HG03439 (cell line): Measurements from ENCODE around the gene TPGS1.

ENCODE experiments used
- ATAC-seq: cut with Tn5 transposase; IDR thresholded peaks from one replicate; pipeline ENCODE4 v1.9.1; 2021; ENCODE audit warnings: mild to moderate bottlenecking, moderate library complexity; ENCODE audit not compliant: unreplicated experiment

The TPGS1 gene, protein sequence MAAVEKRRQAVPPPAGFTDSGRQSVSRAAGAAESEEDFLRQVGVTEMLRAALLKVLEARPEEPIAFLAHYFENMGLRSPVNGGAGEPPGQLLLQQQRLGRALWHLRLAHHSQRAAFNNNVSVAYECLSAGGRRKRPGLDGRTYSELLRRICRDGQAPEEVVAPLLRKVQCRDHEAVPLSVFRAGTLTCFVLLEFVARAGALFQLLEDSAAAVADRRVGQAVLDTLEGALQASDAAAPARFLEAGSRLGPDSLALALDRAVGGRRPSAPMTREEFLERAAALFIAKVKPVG

DNA sequence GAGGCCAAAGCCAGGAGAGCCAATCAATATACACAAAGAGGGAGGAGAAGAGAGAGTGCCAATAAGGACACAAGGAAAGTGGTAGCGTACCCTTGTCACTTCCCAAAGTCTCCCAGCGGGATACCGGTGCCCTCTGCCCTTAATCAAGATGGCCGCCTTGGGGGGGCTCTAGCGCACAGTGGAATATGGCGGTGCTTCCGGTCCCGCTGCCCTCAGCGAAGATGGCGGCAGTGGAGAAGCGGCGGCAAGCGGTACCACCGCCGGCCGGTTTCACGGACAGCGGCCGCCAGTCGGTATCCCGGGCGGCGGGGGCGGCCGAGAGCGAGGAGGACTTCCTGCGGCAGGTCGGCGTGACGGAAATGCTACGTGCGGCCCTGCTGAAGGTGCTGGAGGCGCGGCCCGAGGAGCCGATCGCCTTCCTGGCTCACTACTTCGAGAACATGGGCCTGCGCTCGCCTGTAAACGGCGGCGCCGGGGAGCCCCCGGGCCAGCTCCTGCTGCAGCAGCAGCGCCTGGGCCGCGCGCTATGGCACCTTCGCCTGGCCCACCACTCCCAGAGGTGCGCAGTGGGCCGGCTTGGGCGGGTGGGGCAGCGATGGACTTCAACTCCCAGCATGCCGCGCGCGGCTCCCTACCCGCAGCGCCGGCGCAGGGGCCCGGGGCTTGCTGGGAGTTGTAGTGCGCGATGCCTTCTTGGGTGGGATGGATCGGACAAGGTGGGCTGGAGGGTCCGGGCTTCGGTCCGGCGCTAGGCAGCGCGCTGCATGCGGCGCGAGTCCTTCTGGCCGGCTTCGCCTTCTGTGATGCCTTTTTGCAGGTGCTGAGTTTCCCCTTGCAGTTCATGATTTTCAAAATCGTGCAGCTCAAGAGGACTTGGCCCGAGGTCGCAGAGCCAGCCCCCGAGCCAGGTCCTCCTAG is at the start of gene TPGS1:
TPGS1 (plus strand) TSS at position 212 of the 918 bp plus-strand sequence; CDS start at position 222, 10 bp downstream.
- peak; percentile 49 for ATAC-seq

DNA sequence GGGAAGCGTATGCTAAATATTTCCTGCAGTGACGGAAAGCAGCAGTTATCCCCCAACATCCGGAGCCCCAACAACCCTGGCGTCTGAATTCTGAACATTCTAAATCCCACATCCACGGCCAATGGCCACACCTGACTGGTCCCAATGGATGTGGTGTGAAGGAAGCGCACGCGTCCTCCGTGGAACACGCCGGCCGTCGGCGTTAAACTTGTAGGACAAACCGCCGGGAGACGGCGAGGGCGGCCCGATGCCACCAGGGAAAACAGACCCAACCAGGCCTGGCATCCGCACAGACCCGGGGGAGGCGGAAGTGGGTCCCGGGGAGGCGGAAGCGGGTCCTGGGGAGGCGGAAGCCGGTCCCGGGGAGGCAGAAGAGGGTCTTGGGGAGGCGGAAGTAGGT is 49.7 kb upstream of the TPGS1 start:
- ATAC-seq, result no peak

DNA sequence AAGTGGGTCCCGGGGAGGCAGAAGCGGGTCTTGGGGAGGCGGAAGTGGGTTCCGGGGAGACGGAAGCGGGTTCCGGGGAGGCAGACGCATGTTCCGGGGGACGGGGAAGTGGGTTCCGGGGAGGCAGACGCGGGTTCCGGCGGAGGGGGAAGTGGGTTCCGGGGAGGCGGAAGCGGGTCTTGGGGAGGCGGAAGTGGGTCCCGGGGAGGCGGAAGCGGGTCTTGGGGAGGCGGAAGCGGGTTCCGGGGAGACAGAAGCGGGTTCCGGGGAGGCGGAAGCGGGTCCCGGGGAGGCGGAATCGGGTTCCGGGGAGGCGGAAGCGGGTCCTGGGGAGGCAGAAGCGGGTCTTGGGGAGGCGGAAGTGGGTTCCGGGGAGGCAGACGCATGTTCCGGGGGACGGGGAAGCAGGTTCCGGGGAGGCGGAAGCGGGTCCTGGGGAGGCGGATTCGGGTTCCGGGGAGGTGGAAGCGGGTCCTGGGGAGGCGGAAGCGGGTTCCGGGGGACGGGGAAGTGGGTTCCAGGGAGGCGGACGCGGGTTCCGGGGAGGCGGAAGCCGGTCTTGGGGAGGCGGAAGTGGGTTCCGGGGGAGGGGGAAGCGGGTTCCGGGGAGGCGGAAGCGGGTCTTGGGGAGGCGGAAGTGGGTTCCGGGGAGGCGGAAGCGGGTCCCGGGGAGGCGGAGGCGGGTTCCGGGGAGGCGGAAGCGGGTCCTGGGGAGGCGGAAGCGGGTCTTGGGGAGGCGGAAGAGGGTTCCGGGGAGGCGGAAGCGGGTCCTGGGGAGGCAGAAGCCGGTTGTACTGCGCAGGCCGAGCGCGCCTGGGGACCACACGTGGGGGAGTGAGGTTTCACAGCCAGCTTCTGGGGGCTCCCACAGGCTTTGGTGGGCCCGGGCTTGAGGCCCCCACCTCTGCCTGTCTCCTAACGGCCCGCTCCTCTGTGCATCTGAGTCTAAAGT is 48.9 kb upstream of the TPGS1 start:
- ATAC-seq, result no peak

DNA sequence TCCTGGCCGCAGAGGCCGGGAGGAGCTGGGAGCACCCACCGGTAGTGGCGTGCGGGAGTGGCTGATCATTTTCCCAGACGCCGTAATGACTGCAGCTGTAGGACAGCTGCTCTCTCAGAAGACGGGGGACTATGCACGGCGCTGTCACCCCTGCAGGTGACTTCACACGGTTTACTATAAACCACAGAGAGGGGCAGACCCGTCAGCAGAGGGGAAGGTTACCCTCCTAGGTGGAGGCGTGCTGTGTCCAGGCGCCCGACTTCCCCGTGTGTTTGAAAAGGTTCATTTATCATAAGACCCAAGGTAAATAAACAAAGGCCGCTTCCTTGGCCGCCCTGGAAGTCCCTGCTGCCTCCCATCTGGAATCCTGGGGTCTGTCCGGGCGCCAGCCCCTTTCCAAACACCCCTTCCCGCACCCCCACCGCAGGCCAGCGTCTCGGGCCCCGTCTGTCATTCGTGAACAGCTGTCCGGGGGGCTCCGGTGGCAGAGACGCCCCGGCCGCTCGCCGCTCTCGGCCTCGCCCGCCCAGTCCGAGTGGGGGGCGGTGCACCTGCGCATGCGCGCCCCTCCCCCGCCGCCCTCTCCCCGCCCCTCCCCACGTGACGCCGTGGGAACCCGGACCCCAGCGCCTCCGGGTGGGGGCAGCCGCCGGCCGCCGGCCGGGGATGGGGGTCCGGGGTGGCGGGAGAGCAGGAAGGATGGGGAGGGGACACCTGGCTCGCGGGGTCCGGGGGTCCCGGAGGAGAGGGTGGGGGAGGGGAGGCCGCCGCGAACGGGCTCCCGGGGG is 47.4 kb upstream of the TPGS1 start:
- no peak for ATAC-seq

DNA sequence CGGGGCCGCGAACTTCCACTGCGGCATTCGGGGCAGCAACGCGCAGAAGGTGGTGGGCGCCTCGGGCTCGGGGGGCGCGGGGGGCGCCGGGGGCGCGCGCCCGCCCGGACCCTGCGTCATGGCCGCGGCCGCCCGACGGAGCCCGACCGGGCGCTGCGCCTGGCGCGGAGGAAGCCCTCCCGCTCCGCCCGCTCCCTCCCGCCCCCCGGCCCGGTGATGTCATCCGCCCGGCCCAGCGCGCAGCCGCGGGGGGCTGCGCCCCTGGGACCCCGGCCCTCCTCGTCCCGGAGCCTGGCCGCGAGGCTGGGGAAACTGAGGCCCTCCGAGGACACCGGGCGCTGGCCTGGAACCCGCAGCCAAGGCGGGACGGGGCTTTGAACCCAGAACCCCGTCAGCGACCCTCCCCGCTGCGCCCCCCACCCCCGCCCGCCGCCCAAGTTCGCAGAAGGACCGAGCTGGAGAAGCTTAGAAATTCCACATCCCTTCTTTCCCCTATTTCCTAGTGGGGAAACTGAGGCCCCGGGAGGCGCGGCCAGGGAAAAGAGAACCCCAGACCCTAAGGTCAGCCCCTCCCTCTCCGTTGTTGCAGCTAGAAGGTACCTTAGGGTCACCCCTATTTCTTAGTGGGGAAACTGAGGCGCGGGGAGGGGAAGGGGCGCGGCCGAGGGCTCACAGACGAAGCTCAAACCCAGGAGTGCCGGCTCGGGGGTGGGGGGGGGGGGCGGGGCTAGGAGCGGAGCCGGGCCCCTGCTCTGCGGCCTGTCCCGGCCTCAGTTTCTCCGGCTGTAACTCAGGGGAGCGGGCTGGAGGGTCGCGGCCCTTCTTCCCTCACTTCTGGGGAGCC is 46.2 kb upstream of the TPGS1 start, which contains the start of gene SHC2:
SHC2 (minus strand) TSS at position 157 of the 844 bp plus-strand sequence; CDS start at position 120, 37 bp downstream.
- ATAC-seq, result no peak

DNA sequence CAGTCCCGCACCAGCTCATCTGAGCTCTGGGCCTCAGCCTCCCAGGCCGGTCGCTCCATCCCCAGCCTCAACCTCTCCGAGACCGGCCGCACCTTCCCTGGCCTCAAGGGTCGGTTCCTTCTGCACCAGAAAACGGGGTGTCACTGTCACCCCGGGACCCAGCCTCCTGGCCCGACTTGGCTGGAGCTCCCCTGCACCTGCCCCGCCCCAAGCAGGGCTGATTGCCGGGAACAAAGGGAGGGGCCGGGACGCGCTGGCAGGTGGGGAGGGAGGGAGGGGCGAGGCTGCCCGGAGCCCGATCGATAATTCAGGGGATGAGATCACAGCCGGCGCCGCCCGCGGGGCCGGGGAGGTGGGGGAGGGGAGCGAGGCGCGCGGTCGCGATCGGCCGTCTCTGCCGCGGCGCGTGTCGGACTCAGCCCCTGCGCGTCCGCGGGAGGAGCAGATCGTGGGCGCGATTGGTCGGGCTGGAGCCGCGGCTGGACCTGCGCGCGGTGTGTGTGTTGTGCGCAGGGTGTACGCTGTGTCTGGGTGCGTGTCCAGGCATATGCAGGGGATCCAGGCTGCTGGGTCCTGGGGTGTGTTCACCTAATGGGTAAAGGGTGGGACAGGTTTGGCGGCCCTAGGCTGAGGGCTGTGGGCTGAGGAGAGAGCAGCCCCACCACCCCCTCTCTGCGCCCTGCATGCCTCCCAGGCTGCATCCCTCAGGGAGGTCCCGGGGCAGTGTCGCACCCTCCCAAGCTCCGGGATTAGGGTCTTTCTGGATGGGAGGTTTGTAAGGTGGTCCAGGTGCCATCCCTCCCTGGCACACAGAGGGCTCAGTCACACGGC is 45.4 kb upstream of the TPGS1 start:
- no peak for ATAC-seq

DNA sequence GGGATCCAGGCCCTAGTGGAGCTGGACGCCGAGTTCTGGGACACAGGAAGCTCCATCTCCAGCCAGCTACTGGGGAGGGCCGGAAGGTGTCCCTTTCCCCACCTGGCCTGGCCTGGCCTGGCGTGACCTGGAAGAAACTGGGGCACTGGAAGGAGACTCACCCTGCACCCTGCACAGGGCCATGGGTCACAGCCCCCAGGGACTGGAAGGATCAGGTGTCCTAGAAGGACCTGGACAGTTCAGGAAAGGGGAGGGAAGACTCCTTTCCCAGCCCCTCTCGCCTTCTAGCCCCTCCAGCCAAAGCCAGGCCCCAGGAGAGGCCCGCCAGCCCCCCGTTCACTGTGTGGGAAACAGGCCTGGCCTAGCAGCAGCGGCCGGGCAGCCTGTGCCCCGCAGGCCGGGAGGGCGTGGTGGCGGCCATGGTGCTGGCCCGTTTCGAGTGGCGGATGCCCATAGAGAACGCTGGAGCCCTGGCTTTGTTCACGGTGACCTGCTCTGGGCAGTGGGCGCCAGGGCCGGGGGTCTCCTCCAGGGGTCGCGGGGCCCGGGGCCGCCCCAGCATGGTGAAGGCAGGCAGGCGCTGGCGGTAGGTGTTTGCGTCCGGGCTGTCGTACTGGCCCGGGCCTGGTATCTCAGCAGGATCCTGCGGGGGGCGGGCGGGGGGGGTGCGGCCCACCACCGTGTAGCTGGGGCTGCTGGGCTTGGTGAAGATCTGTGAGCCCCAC is 43.7 kb upstream of the TPGS1 start:
- ATAC-seq, result no peak

DNA sequence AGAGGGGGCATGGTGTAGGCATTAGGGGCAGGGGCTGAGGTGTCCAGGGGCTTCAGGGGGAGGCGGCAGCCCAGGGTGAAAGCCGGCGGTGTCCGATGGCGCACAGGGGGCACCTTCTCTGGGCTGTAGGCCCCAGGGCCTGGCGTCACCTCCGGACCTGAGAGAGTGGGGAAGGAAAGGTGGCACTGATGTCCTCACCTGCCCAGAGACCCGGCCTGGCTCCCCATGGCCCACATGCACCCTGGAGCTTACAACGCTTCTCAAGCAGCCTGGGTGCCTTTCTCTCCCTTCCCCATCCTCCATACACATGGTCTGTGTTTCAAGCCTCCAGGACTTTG is 43.1 kb upstream of the TPGS1 start:
- ATAC-seq, result no peak

DNA sequence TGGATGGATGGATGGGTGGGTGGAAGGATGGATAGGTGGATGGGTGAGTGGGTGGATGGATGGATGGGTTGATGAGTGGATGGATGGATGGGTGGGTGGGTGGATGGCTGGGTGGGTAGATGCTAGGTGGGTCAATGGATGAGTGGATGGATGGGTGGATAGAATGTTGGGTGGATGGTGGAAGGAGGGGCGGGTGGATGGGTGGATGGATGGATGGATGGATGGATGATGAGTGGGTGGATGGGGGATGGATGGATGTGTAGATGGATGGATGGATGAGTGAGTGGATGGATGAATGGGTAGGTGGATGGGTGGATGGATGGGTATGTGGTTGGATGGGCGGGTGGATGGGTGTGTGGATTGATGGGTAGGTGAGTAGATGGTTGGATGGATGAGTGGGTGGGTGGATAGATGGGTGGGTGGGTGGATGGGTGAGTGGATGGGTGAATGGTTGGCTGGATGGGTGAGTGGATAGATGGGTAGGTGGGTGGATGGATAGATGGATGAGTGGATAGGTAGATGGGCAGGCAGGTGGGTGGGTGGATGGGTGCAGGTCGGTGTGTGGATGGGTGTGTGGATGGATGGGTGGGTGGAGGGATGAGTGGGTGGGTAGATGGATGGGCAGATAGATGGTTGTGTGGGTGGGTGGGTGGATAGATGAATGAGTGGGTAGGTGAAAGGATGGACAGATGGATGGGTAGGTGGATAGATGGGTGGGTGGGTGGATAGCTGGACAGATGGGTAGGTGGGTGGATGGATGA is 42.1 kb upstream of the TPGS1 start:
- ATAC-seq, result no peak

DNA sequence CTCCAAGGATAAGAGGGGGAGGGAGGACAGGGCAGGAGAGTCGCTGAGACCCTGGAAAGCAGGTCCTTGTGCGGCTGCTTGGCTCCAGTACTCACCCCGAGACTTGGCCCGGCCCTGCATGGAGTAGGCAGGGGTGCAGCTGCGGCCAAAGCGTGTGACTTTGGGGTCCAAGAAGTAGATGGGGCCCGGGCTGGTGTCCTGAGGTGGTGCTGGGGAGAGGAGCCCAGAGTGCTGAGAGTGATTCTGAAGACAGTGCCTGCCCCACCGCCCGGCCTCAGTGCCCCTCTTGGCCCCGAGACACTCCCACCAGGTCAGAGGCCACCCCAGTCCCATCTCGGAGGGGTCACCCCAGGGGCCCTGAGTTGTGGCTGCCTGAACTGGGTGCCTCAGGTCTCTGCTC is 39.7 kb upstream of the TPGS1 start:
- no peak for ATAC-seq

DNA sequence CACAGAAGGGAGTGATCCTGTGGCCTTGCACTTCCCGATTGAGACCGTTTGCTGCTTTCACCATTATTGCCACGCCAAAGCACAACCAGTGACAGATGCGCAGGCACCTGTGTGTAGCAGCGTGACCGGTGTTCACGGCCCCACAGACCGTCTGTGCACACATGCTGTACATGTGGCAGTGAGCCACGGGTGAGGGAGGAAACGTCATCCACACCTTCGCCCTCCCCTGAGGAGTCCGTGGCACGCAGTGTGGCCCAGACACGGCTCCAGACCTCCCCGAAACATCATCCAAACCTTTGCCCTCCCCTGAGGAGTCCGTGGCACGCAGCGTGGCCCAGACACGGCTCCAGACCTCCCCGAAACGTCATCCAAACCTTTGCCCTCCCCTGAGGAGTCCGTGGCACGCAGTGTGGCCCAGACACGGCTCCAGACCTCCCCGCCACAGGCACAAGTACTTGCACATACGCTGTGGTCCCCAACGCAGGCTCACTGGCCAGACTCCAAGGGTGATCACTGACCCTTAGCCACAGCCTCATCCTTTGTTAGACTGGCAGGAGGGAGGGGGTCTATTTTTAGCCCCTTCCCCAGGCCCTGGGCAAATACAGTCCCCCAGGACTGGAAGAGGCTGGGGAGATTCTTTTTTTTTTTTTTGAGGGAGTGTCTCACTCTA is 38.6 kb upstream of the TPGS1 start:
- ATAC-seq, result no peak

DNA sequence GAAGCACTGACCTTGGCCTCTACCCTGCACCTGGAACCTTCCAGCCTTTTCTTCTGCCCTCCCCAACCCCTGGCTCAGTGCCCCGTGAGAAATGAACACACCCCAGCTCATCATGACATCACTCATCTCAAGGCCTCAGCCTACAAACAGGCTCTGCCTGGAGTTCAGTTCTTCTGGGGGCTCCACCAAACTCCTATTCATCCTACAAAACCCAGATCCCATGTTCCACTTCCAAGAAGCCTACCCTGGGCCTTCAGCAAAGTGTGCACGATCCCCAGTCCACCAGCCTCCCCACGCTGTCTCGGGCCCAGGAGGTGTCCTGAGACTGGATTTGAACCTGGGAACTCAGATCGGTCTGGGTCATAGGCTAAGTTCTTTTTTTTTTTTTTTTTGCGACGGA is 37.5 kb upstream of the TPGS1 start:
- ATAC-seq, result no peak

DNA sequence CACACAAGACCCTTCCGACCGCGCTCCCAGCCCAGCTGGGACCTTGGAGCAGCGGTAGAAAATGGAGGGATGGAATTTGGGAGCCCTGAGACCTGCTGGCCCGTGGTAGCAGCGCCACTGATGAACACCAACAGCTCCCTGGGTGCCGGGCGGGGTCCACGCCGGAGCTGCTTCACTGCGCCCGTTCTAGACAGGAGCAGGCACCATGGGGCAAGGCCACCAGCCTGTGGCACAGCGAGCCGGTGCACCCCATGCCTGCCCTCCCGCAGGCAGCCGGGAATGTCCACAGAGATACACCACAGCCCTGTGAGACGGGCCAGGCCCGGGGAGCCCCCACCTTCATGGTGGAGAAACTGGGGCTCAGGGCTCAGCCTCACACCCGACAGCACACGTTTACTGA is 36.6 kb upstream of the TPGS1 start:
- no peak for ATAC-seq

DNA sequence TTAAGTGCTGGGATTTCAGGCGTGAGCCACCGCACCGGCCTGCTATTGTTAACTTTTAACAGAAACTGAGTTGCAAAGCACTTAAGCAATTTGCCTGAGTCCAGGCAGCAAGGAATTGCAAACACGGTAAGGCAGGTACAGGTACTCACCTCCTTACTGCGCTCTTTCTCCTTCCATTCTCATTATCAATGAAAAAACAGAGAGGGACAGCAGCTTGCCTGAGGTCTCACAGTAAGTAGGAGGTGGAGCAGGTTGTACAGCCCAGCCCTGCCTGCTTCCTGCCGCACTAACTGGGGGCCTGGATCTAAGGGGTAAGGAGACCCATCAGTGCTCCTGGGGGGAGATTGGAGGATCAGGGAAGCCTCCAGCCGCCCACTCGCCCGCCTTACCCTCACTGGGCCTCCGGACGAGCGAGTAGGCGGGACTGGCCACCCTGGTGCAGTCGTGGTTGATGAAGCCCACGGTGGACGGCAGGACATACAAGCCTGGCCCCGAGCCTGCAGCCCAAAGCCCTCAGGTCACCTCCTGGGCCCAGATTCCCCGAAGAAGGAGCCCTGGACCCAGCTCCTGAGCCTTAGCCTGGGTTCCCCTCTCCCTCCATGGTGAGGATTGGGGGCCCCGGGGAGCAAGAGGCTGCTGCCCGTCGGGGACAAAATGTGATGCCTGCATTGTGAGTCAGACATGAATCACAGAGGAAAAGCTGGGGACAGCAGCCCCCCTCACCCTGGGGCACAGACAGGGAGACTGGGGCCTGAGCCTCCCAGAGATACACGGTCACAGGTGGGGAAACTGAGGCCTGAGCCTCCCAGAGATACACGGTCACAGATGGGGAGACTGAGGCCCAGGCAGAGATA is 35.1 kb upstream of the TPGS1 start:
- no peak for ATAC-seq
